GM21526 (cell line): ENCODE measurements around the gene DCLK2.
A peak's percentile ranks its signal among the peaks of the same experiment; 100 is the strongest.

Experiments used
- ATAC-seq: cut with Tn5 transposase; IDR thresholded peaks from one replicate; pipeline ENCODE4 v1.9.1; 2021; ENCODE audit warnings: moderate library complexity; ENCODE audit not compliant: unreplicated experiment, low FRiP score

DCLK2 gene

GRCh38 chr4:150115851-150116250, 37.6 kb downstream of the DCLK2 start:
- no peak for ATAC-seq

DNA sequence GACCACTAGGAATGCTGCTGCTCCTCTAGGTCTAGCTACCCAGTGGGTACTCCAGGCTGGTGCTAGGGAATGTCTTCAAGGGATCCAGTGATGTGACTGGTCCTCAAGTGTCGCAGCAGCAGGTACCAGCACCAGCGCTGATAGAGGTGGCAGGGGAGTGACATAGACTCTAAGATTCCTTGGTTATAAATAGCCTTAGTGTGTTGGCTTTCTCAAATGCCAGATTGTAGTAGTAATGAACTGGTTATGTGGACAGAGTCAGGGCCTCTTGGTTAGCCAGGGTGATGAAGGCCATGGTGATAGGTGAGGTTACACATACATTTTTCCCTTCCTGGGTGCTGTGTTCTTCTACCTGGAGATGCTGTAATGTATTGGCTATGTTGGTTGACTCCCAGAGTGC, 38.3 kb downstream of the DCLK2 start:
- ATAC-seq: no peak

GRCh38 chr4:150117094-150117493, 38.8 kb downstream of the DCLK2 start:
- ATAC-seq: no peak

- no peak for ATAC-seq
Measured at GRCh38 chr4:150117629-150118028, 39.4 kb downstream of the DCLK2 start.

DNA sequence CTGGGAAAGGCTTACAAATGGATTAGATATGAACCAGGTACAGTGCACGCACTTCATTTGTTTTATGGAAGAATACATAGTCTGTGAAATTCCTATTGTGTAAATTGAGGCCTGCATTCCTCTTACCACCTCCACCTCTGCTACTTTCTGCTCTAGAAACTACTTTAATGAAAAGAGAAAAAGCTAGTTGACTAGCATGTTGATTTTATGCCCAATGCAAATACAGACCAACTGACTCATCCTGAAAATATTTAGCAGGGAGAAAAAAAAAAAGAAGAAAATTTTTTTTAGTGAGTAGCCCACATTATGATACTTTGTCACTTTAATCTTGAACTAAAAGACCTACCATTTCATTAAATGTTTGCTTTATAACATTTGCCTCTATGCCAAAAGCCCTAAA, 41.2 kb downstream of the DCLK2 start:
- no peak for ATAC-seq

GRCh38 chr4:150123087-150123486, 44.8 kb downstream of the DCLK2 start:
- ATAC-seq: no peak

DNA sequence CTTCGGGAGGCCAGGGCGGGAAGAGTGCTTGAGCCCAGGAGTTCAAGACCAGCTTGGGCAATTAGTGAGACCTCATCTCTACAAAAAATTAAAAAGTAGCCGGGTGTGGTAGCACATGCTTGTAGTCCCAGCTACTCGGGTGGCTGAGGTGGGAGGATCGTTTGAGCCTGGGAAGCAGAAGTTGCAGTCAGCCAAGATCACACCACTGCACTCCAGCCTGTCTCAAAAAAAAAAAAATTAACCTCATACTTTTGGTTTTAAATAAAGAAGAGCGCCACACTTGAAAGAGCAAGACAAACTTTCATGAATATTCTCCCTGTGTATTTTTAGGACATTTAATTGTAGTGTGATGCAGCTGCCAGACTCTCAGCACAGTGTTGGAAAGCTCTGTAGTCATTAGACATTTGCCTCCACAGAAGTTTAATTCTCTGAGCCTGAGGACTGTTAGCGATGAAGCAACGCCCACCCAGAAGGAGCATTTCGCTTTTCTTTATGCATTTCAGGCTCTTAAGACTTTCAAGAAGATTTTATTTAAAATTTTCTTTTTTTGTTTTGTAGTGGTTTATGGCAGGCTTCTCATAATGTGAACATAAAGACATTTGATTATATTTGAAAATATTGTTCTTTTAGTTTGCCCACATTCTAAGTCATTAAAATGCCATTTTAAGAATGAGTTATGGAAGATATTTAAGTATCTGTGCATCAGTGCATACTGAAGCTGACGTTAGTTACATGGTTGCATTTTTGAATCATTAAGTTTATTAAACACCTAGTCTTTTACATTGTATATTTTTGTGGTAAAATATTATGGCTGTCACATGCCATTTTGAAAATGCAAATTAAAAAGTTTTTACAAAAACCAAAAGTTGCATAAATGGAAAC, 45.8 kb downstream of the DCLK2 start:
- no peak for ATAC-seq

GRCh38 chr4:150126201-150126863, 48.1 kb downstream of the DCLK2 start:
- ATAC-seq: no peak

DNA sequence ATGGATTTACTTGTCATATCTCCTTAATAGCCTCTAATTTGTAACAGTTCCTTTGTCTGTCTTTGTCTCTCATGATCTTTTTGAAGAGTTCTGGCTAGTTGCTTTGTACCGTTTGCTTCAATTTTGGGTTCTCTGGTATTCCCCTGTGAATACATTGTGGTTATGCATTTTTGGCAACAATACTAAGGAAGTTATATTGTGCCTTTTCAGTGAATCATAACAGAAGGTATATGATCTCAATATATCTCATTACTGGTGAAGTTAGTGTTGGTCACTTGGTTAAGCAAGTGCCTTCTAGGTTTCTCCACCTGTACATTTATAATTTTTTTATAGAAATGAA, 48.6 kb downstream of the DCLK2 start:
- ATAC-seq: peak; percentile 53

DNA sequence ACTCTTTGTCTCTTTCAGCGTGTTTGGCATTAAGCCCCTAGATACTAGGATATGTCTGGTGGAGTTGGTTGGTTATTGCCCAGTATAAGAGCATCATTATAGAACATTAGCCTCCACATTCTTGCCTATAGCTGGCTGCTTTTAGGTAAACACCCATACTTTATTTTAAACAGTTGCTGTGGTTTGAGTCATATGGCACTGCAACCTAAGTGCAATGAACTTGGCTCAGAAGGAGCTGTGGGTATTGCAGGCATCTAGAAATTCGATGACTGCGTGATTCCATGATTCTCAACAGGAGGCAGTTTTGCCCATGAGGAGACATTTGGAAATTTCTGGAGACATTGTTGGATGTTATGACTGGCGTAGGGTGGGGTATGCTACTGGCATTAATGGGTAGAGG, 49.5 kb downstream of the DCLK2 start:
- no peak for ATAC-seq

DNA sequence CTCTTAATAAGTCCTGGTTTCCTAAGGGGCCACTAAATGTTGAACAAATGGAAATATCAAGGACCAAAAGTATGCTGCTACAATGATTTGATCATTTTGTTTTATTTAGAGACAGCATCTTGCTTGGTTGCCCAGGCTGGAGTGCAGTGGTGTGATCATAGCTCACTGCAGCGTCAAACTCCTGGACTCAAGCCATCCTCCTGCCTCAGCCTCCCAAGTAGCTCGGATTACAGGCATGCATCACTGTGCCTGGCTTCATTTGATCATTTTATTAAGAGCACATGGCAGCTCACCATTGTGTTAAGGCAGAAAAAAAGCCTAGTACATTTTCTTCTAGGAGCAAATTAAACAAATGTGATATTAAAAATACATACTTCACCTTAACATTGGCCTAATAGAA, 52.7 kb downstream of the DCLK2 start:
- no peak for ATAC-seq

- no peak for ATAC-seq
Measured at GRCh38 chr4:150131581-150132228, 53.5 kb downstream of the DCLK2 start.

GRCh38 chr4:150133605-150134004, 55.4 kb downstream of the DCLK2 start:
- no peak for ATAC-seq

- no peak for ATAC-seq
Measured at GRCh38 chr4:150135134-150135772, 57.0 kb downstream of the DCLK2 start.

GRCh38 chr4:150136036-150136435, 57.8 kb downstream of the DCLK2 start:
- no peak for ATAC-seq

DNA sequence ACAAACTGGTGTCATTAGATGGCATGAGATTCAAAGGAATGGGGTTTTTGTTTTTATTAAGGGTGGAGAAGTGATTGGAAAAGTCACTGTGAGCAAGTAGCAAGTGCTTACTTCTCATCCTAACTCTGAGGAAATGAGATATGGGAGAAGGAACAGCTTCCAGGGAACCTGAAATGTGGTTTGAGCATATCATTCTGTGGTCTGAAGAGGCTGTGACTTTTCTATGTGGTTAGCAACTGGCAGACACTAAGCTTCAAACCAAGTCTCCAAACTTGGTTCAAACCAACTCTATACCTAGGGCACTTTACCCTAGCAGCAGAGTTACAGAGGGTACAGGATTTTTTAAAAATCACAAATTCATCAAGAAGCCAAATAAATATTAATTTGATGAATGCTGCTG, 58.2 kb downstream of the DCLK2 start:
- ATAC-seq: no peak

DNA sequence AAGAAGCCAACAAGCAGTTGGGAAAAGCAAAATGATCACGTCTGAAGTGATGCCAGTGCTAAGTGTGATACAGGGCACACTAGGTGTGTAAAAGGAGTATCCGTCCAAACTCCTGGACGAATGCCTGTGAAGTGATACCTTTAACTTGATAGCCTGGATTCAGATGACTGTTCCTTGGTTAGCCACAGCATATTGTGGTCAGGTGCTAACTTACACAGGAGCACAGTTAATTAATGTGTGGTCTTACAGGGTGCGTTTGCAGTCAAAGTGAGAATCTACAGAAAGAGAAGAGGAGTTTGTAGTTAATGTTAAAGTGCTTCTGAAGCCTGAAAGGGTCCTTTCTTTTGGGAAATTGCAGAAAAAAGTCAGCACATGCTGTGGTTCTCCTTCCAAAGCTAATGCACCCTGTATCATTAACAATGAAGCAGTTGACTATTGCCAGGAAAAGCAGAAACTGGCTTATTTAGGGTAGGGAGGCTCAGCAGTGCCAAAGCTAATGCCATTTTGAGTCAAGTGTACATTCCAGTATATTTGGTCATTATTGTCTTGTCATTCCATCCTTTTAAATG, 61.1 kb downstream of the DCLK2 start:
- no peak for ATAC-seq

- ATAC-seq: no peak
Measured at GRCh38 chr4:150140774-150141400, 62.6 kb downstream of the DCLK2 start.

GRCh38 chr4:150141756-150142155, 63.5 kb downstream of the DCLK2 start:
- no peak for ATAC-seq

GRCh38 chr4:150142831-150143230, 64.6 kb downstream of the DCLK2 start:
- ATAC-seq: no peak
